HT-29 (cell line): ENCODE measurements around the gene CLEC2D. TPM values are rescaled to one million over a fixed set of nuclear protein-coding genes. Genes with fewer than 3 reads are reported as not detected.
"Not testable (repeated sequence)": the region's sequence is repeated elsewhere in the genome, so short reads cannot be mapped to it uniquely, and the experiment has no call there.

Experiments used
- DNase-seq: peaks from one replicate; pipeline ENCODE4 v3.0.0-alpha.2; 2015; ENCODE audit warnings: low spot score
- small RNA-seq: library from RNA; depleted of rRNA; stranded (forward); fragments of <200 nt; gene quantifications from one replicate; pipeline ENCODE3, GENCODE V24; 2014
- total RNA-seq: library from RNA; depleted of rRNA; stranded (reverse); fragments of >200 nt; shearing (Covaris generic); gene quantifications from 2 replicates; pipeline ENCODE4 v1.2.3, GENCODE V29; 2014; rRNA removed

Gene CLEC2D
- total RNA-seq, 1 experiment from 2014 or later = 0.03 TPM

- DNase-seq = no peak
These were observed 55.8 kb downstream of the CLEC2D start for GRCh38 chr12:9725213-9725870.

GRCh38 chr12:9727813-9728212, 58.3 kb downstream of the CLEC2D start:
- no peak for DNase-seq

- no peak for DNase-seq
These were observed 59.6 kb downstream of the CLEC2D start for GRCh38 chr12:9729082-9729481.

GRCh38 chr12:9730011-9730410, 60.5 kb downstream of the CLEC2D start:
- no peak for DNase-seq

- no peak for DNase-seq
These were observed 61.1 kb downstream of the CLEC2D start for GRCh38 chr12:9730591-9730990.

GRCh38 chr12:9731393-9731792, 61.9 kb downstream of the CLEC2D start:
- DNase-seq = no peak

- no peak for DNase-seq
These were observed 62.3 kb downstream of the CLEC2D start for GRCh38 chr12:9731797-9732196.

GRCh38 chr12:9732921-9733461, 63.5 kb downstream of the CLEC2D start, which contains the start of gene CLECL1:
Gene CLECL1 (minus strand): TSS chr12:9733097.
- no peak for DNase-seq

- no peak for DNase-seq
These were observed 66.1 kb downstream of the CLEC2D start for GRCh38 chr12:9735601-9736000.

- DNase-seq = no peak
These were observed 67.6 kb downstream of the CLEC2D start for GRCh38 chr12:9736936-9737705.

- DNase-seq = not testable (repeated sequence)
These were observed 69.4 kb downstream of the CLEC2D start for GRCh38 chr12:9738905-9739304.

GRCh38 chr12:9739404-9740105, 70.0 kb downstream of the CLEC2D start:
- DNase-seq = not testable (repeated sequence)

- DNase-seq = no peak
These were observed 70.7 kb downstream of the CLEC2D start for GRCh38 chr12:9740106-9740750.

- no peak for DNase-seq
These were observed 72.2 kb downstream of the CLEC2D start for GRCh38 chr12:9741726-9742125.

- DNase-seq = no peak
These were observed 73.1 kb downstream of the CLEC2D start for GRCh38 chr12:9742661-9743060.

- DNase-seq = no peak
These were observed 75.7 kb downstream of the CLEC2D start for GRCh38 chr12:9745199-9745598.

Small RNA genes within 50 kb of the gene (small RNA-seq; reads per million reads assigned to genes)
- gene AC010186.4 (not detected), gene RNU6-700P (not detected)

Other genes starting within 250 kb of the CLEC2D start
- gene KLRB1, start 61.8 kb upstream of the CLEC2D start, total RNA-seq = not detected in 2 replicates
- gene CLECL1, start 63.4 kb downstream of the CLEC2D start, total RNA-seq = not detected in 2 replicates
- gene CD69, start 91.2 kb downstream of the CLEC2D start, total RNA-seq = not detected in 2 replicates
- gene KLRF1, start 157.8 kb downstream of the CLEC2D start, total RNA-seq = not detected in 2 replicates
- gene CLEC2B, start 199.6 kb downstream of the CLEC2D start, total RNA-seq = not detected in 2 replicates
- not detected in 2 replicates for gene KLRF2, start 211.8 kb downstream of the CLEC2D start, total RNA-seq